EH (cell line): Measurements from ENCODE around the gene SERTAD2.

Source experiments
- DNase-seq: peaks from one replicate; pipeline ENCODE4 v3.0.0-alpha.2; 2015; ENCODE audit warnings: low read depth

The SERTAD2 gene

GRCh38 chr2:64581777-64582539, 71.8 kb downstream of the SERTAD2 start:
- DNase-seq = no peak
